HCT116 (cell line): ENCODE results near the gene TSC22D4.

Experiments used
- EGR1 ChIP-seq: IDR thresholded peaks from 2 replicates; pipeline ENCODE4 v1.6.1; 2012; ENCODE audit warnings: low read depth
- EZH2 ChIP-seq: fragments of 200-600 bp; sonication (generic); IDR thresholded peaks from 2 replicates; pipeline ENCODE4 v1.6.1; 2017; ENCODE audit warnings: antibody characterized with exemption, mixed run types
- FOSL1 ChIP-seq: IDR thresholded peaks from 2 replicates; pipeline ENCODE4 v1.6.1; 2012; ENCODE audit warnings: low read depth
- JUND ChIP-seq: IDR thresholded peaks from 2 replicates; pipeline ENCODE4 v1.6.1; 2012
- POLR2A ChIP-seq: IDR thresholded peaks from 2 replicates; pipeline ENCODE4 v1.7.0; 2011; ENCODE audit warnings: borderline replicate concordance; ENCODE audit not compliant: insufficient read depth, insufficient read length; ENCODE audit errors: extremely low read depth
- POLR2AphosphoS5 ChIP-seq: IDR thresholded peaks from 2 replicates; pipeline ENCODE4 v1.6.1; 2011; ENCODE audit warnings: mild to moderate bottlenecking, low read depth, low read length, moderate library complexity
- RAD21 ChIP-seq: IDR thresholded peaks from 2 replicates; pipeline ENCODE4 v1.6.1; 2012; ENCODE audit warnings: low read depth, mild to moderate bottlenecking
- YY1 ChIP-seq: IDR thresholded peaks from 2 replicates; pipeline ENCODE4 v1.6.1; 2011; ENCODE audit warnings: low read length, low read depth, moderate library complexity, mild to moderate bottlenecking; ENCODE audit not compliant: insufficient replicate concordance; ENCODE audit errors: extremely low read depth
- TF ChIP-seq, protein P1 (sequence below), 3 experiments: fragments of 200-600 bp in 1 of 3; sonication (generic) in 1 of 3; IDR thresholded peaks in 2 of 3; conservative IDR thresholded peaks in 1 of 3; 2 replicates each; pipeline ENCODE4 v1.5.1; 2012 to 2017; ENCODE audit warnings: low read depth in 2 of 3, low read length in 2 of 3, antibody characterized with exemption in 1 of 3, borderline replicate concordance in 1 of 3, control low read depth in 1 of 3, mild to moderate bottlenecking in 1 of 3, mixed read lengths in 1 of 3, mixed run types in 1 of 3, moderate library complexity in 1 of 3; ENCODE audit not compliant: insufficient read depth in 1 of 3
- TF ChIP-seq, protein P2 (sequence below): IDR thresholded peaks from 2 replicates; pipeline ENCODE4 v1.6.1; 2012
- TF ChIP-seq, protein P3 (sequence below): IDR thresholded peaks from 2 replicates; pipeline ENCODE4 v1.6.1; 2012; ENCODE audit warnings: low read depth

DNA sequence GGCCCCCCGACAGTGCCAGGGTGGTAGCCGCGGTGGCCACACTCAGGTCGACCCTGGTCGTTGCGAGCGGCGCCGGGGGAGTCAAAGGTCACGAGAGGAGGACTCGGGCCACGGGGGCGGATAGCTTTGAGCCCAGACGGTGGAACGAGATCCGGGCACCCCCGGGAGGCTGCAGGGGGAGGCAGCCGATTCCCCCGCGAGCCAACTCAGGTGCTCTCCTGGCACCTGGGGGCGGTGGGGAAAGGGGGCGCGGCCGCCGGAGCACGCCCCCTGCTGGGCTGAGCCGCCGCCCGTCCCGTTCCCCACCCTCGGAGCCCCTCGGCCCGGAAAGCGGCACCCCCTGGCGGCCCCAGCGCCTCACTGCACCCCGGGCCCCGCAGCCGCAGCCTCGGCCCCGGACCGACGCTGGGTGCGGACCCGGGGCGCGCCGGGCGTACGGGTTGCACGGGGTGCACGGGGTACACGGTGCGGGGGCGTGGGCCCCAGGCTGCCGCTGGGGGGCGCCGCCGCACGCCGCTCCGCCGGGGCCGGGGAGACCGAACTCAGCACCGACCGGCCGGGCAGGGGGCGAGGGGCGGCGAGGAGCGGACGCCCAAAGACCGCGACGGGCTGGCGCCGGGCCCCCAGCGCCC lies 4.2 kb upstream of the TSC22D4 start:
- TF ChIP-seq, protein P1, sequence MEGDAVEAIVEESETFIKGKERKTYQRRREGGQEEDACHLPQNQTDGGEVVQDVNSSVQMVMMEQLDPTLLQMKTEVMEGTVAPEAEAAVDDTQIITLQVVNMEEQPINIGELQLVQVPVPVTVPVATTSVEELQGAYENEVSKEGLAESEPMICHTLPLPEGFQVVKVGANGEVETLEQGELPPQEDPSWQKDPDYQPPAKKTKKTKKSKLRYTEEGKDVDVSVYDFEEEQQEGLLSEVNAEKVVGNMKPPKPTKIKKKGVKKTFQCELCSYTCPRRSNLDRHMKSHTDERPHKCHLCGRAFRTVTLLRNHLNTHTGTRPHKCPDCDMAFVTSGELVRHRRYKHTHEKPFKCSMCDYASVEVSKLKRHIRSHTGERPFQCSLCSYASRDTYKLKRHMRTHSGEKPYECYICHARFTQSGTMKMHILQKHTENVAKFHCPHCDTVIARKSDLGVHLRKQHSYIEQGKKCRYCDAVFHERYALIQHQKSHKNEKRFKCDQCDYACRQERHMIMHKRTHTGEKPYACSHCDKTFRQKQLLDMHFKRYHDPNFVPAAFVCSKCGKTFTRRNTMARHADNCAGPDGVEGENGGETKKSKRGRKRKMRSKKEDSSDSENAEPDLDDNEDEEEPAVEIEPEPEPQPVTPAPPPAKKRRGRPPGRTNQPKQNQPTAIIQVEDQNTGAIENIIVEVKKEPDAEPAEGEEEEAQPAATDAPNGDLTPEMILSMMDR (IDR thresholded peaks at IDR 0.05 in 2 of 3, conservative IDR thresholded peaks at IDR 0.05 in 1 of 3; ENCODE audit: borderline replicate concordance in 1 of 3, insufficient read depth in 1 of 3, low read depth in 2 of 3, low read length in 2 of 3), result peak in 2 of 3 experiments; percentile 70; a peak in 4 of 6 replicates
- TF ChIP-seq YY1, result no peak
- TF ChIP-seq POLR2AphosphoS5, result peak; percentile 36; the same call in 1 of the 2 replicates
- TF ChIP-seq, protein P2, sequence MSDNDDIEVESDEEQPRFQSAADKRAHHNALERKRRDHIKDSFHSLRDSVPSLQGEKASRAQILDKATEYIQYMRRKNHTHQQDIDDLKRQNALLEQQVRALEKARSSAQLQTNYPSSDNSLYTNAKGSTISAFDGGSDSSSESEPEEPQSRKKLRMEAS, result no peak
- no peak for TF ChIP-seq FOSL1
- no peak for TF ChIP-seq EGR1
- TF ChIP-seq JUND, result no peak
- TF ChIP-seq, protein P3, sequence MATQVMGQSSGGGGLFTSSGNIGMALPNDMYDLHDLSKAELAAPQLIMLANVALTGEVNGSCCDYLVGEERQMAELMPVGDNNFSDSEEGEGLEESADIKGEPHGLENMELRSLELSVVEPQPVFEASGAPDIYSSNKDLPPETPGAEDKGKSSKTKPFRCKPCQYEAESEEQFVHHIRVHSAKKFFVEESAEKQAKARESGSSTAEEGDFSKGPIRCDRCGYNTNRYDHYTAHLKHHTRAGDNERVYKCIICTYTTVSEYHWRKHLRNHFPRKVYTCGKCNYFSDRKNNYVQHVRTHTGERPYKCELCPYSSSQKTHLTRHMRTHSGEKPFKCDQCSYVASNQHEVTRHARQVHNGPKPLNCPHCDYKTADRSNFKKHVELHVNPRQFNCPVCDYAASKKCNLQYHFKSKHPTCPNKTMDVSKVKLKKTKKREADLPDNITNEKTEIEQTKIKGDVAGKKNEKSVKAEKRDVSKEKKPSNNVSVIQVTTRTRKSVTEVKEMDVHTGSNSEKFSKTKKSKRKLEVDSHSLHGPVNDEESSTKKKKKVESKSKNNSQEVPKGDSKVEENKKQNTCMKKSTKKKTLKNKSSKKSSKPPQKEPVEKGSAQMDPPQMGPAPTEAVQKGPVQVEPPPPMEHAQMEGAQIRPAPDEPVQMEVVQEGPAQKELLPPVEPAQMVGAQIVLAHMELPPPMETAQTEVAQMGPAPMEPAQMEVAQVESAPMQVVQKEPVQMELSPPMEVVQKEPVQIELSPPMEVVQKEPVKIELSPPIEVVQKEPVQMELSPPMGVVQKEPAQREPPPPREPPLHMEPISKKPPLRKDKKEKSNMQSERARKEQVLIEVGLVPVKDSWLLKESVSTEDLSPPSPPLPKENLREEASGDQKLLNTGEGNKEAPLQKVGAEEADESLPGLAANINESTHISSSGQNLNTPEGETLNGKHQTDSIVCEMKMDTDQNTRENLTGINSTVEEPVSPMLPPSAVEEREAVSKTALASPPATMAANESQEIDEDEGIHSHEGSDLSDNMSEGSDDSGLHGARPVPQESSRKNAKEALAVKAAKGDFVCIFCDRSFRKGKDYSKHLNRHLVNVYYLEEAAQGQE, result no peak
- TF ChIP-seq EZH2, result no peak
- no peak for TF ChIP-seq POLR2A
- TF ChIP-seq RAD21, result no peak
